Measurements from ENCODE around the gene SRSF8.

- TF ChIP-seq CTCF (IDR thresholded peaks at IDR 0.05) (no peak), ZFX (IDR thresholded peaks at IDR 0.05; ENCODE audit: borderline replicate concordance) (no peak)
These were observed 20.9 kb upstream of the SRSF8 start for GRCh38 chr11:95045812-95046211.
